Progenitor cell of endocrine pancreas (in vitro differentiated cells): ENCODE data around the gene CD226. TPM values are rescaled to one million over a fixed set of nuclear protein-coding genes. Genes with fewer than 3 reads are reported as not detected.

ENCODE experiments used
- DNase-seq: peaks from one replicate; pipeline ENCODE4 v3.0.0; 2021; ENCODE audit warnings: low spot score; ENCODE audit not compliant: unreplicated experiment
- H3K27ac Mint-ChIP-seq: 2 replicates; pipeline ENCODE4 v1.8.0; 2021; ENCODE audit warnings: mild to moderate bottlenecking, moderate library complexity, mixed read lengths
- H3K27me3 Mint-ChIP-seq: 2 replicates; pipeline ENCODE4 v1.8.0; 2021; ENCODE audit warnings: mixed read lengths
- H3K36me3 Mint-ChIP-seq: 2 replicates; pipeline ENCODE4 v1.8.0; 2022; ENCODE audit warnings: mixed read lengths; ENCODE audit not compliant: insufficient read depth
- H3K4me1 Mint-ChIP-seq: 2 replicates; pipeline ENCODE4 v1.8.0; 2021; ENCODE audit warnings: low read depth, mixed read lengths
- H3K4me3 Mint-ChIP-seq: 2 replicates; pipeline ENCODE4 v1.8.0; 2021; ENCODE audit warnings: low read depth, mild to moderate bottlenecking, moderate library complexity, mixed read lengths
- H3K9me3 Mint-ChIP-seq: 2 replicates; pipeline ENCODE4 v1.8.0; 2021; ENCODE audit warnings: low read depth, mixed read lengths
- CTCF ChIP-seq: fragments of 200-600 bp; sonication (generic); IDR thresholded peaks from one replicate; pipeline ENCODE4 v1.5.0; 2021; ENCODE audit warnings: antibody characterized with exemption, mild to moderate bottlenecking; ENCODE audit not compliant: unreplicated experiment
- total RNA-seq: library from RNA; stranded (reverse); gene quantifications from 2 replicates; pipeline ENCODE4 v1.2.1, GENCODE V29; 2021

The CD226 gene
- total RNA-seq, 1 donor from 2014 or later, result 0.55 TPM

GRCh38 chr18:69853051-69853450 lies 94.6 kb downstream of the CD226 start:
- no peaks in the 10 kb centered on the region for H3K36me3 Mint-ChIP-seq
- TF ChIP-seq CTCF, result no peak
- H3K4me1 Mint-ChIP-seq, result no peaks in the 10 kb centered on the region

GRCh38 chr18:69845593-69846506 lies 101.8 kb downstream of the CD226 start:
- no peak overlapping the region for H3K4me3 Mint-ChIP-seq
- peaks cover 2% of the 10 kb centered on the region for H3K4me1 Mint-ChIP-seq
- no peak overlapping the region for H3K27ac Mint-ChIP-seq
- H3K36me3 Mint-ChIP-seq, result no peaks in the 10 kb centered on the region
- no peaks in the 10 kb centered on the region for H3K9me3 Mint-ChIP-seq
- TF ChIP-seq CTCF, result no peak
- DNase-seq, result no peak
- no peaks in the 10 kb centered on the region for H3K27me3 Mint-ChIP-seq

More at GRCh38 chr18:69853051-69853450, 94.6 kb downstream of the CD226 start:
- no peak for DNase-seq
- no peak overlapping the region for H3K4me3 Mint-ChIP-seq
- no peaks in the 10 kb centered on the region for H3K27me3 Mint-ChIP-seq
- no peaks in the 10 kb centered on the region for H3K9me3 Mint-ChIP-seq
- H3K27ac Mint-ChIP-seq, result no peak overlapping the region

GRCh38 chr18:69844656-69845055 lies 103.0 kb downstream of the CD226 start:
- Mint-ChIP-seq H3K36me3 (no peaks in the 10 kb centered on the region), H3K4me1 (peaks cover 2% of the 10 kb centered on the region), H3K27ac (no peak overlapping the region), H3K4me3 (no peak overlapping the region), H3K27me3 (no peaks in the 10 kb centered on the region), H3K9me3 (no peaks in the 10 kb centered on the region)
- DNase-seq, result no peak
- TF ChIP-seq CTCF, result no peak

GRCh38 chr18:69843015-69843414 lies 104.7 kb downstream of the CD226 start:
- TF ChIP-seq CTCF, result no peak
- DNase-seq, result no peak
- H3K27me3 Mint-ChIP-seq, result no peaks in the 10 kb centered on the region
- H3K27ac Mint-ChIP-seq, result no peak overlapping the region
- H3K9me3 Mint-ChIP-seq, result no peaks in the 10 kb centered on the region
- no peaks in the 10 kb centered on the region for H3K36me3 Mint-ChIP-seq
- peaks cover 2% of the 10 kb centered on the region for H3K4me1 Mint-ChIP-seq
- no peak overlapping the region for H3K4me3 Mint-ChIP-seq

GRCh38 chr18:69841117-69841516 lies 106.6 kb downstream of the CD226 start:
- H3K27ac Mint-ChIP-seq, result no peak overlapping the region
- DNase-seq, result no peak
- no peak overlapping the region for H3K4me3 Mint-ChIP-seq
- no peaks in the 10 kb centered on the region for H3K9me3 Mint-ChIP-seq
- no peak for TF ChIP-seq CTCF
- H3K27me3 Mint-ChIP-seq, result no peaks in the 10 kb centered on the region
- no peaks in the 10 kb centered on the region for H3K4me1 Mint-ChIP-seq
- no peaks in the 10 kb centered on the region for H3K36me3 Mint-ChIP-seq
